Measurements from ENCODE around the gene KRT83. TPM values are rescaled to one million over a fixed set of nuclear protein-coding genes. Genes with fewer than 3 reads are reported as not detected.
A peak's percentile ranks its signal among the peaks of the same experiment; 100 is the strongest.

The KRT83 gene
- not detected in 2 replicates for total RNA-seq (2014; rRNA removed; shearing (Covaris generic); ENCODE audit: low replicate concordance)

DNA sequence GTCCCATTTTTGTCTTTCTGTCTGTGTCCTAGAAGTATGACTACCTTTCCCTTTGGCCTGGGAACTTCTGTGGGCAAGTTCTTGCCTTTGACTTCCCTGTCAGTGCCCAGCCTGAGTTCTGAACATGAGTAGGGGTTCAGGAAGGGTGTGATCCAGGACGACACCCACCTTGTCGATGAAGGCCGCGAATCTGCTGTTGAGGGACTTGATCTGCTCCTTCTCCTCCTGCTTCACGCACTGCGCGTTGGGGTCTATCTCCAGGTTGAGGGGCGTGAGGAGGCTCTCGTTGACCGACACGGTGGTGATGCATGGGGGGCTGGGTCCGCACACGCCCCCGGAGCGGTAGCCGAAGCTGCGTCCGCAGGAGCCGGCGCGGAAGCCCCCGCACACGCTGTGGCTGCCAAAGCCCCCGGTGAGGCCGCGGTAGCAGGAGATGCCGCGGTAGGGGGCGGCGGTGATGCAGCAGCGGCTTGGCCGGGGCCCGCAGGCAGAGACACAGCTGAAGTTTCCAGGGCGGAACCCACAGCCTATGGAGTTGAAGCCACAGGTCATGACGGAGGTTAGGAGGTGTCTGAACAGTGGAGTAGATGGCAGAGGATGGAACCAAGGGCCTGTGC, at the start of gene KRT83:
KRT83 (minus strand) TSS at position 615 of the 617 bp plus-strand sequence; CDS start at position 552, 63 bp downstream.
- no peaks in the 10 kb centered on the region for H3K36me3 ChIP-seq
- H3K4me3 ChIP-seq, result no peak within 1 kb of the TSS
- no peaks in the 10 kb centered on the region for H3K9me3 ChIP-seq
- H3K27me3 ChIP-seq, result no peaks in the 10 kb centered on the region
- no peak for DNase-seq

DNA sequence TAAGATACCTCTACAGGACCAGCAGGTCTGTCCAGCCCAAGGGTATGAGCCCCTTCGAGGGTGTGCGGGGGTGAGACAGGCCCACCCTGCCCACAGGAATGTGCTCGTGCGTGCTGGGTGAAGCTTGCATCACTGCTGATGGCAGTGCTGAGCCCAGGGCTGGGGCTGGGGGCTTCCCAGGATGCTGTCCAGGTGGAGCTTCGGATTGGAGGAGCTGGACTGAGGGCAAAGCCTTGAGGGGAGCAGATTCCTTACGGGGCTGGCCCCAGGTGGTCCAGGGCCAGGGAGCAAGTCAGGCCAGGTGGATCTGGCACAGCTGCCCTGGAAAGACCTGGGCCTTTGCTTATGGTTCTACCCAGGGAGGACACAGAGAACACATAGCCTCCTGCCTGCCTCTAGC, 48.6 kb upstream of the KRT83 start:
- Histone ChIP-seq H3K9me3 (no peaks in the 10 kb centered on the region), H3K4me3 (no peak overlapping the region), H3K27me3 (no peaks in the 10 kb centered on the region), H3K36me3 (no peaks in the 10 kb centered on the region)
- no peak for DNase-seq

DNA sequence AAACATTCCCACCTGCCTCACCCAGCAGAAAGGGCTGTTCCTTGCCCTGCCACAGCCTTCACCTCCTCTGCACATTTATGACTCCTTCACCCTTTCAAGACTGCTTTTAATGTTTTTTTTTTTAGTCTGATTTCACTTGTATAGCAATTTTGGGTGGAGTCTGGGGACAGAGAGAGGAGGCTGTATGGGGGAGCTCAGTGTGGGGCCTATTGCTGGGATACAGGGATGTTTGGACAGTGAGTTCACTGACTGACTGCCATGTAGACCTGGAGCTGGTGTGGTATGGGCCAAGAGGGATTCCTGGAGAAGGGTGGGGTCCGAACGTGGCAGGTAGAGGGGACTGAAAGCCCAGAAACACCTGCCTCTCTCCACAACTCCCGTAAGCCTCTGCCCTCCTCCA, 48.0 kb upstream of the KRT83 start:
- no peak for DNase-seq
- Histone ChIP-seq H3K9me3 (no peaks in the 10 kb centered on the region), H3K36me3 (no peaks in the 10 kb centered on the region), H3K27me3 (no peaks in the 10 kb centered on the region), H3K4me3 (no peak overlapping the region)

DNA sequence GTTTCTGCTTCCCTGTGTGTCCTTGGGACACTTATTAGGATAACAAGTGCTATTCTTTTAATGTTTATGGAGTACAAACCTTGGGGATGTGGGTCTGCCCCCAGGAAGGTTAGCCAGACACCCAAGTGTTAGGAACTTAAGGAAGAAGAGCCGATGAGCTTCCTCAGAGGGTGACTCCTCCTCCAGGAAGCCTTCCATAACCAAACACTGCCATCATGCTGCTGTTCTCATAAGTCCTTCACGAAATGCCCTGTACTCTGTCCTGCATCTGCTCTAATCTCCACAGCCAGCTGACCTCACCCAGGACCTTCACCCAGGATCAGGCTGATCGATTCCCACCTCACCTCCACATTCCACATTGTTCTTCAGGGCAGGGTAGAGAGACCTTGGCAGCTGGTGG, 47.3 kb upstream of the KRT83 start:
- H3K36me3 ChIP-seq, result no peaks in the 10 kb centered on the region
- H3K9me3 ChIP-seq, result no peaks in the 10 kb centered on the region
- H3K4me3 ChIP-seq, result no peak overlapping the region
- no peak for DNase-seq
- H3K27me3 ChIP-seq, result no peaks in the 10 kb centered on the region

DNA sequence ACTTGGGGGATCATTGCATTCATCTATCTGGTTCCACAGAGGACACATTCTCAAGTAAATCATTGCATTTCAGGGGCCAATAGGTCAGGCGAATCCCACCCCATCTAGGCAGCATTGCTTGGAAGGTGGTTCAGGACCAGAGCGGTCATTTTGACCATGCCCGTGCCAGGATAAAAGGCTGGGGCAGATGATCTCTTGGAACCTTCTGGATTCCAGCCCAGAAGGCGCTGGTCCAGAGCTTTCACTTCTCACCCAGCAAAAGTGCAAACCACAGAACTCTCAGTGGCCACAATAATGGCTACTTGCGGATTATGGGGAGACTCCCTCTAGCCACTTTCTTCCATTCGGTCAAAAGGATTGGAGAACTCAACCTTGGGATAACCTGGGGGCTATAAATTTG, 46.7 kb upstream of the KRT83 start:
- DNase-seq, result no peak
- H3K4me3 ChIP-seq, result no peak overlapping the region
- no peaks in the 10 kb centered on the region for H3K27me3 ChIP-seq

DNA sequence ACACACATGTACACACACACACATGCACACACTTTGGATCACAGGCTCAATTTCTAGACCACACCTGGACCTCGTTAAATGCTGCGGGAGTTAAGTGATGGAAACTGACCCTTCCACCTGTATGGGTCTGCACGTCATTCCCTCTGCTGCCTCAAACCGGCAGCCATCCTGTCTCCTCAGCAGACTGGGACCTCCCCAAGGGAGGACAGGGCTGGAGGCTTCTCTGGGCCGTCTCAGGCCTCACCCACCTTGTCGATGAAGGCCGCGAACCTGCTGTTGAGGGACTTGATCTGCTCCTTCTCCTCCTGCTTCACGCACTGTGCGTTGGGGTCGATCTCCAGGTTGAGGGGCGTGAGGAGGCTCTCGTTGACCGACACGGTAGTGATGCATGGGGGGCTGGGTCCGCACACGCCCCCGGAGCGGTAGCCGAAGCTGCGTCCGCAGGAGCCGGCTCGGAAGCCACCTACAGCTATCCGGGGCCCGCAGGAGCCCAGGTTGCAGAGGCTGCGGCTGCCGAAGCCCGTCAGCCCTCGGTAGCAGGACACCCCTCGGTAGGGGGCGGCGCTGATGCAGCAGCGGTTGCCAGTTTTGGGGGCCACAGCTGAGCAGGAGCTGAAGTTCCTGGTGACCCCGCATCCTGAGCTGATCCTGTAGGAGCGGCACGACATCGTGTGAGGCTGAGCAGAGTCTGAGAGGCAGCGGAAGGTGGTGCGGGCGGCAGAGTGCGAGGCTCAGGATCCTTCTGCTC, 45.7 kb upstream of the KRT83 start, which contains the start of gene KRT85:
KRT85 (minus strand) TSS at position 744 of the 748 bp plus-strand sequence; CDS start at position 668, 76 bp downstream.
- Histone ChIP-seq H3K4me3 (no peak within 1 kb of the TSS), H3K36me3 (no peaks in the 10 kb centered on the region), H3K9me3 (no peaks in the 10 kb centered on the region), H3K27me3 (no peaks in the 10 kb centered on the region)
- no peak for DNase-seq

More for the DNA sequence above, 46.7 kb upstream of the KRT83 start:
- H3K36me3 ChIP-seq, result no peaks in the 10 kb centered on the region
- no peaks in the 10 kb centered on the region for H3K9me3 ChIP-seq

DNA sequence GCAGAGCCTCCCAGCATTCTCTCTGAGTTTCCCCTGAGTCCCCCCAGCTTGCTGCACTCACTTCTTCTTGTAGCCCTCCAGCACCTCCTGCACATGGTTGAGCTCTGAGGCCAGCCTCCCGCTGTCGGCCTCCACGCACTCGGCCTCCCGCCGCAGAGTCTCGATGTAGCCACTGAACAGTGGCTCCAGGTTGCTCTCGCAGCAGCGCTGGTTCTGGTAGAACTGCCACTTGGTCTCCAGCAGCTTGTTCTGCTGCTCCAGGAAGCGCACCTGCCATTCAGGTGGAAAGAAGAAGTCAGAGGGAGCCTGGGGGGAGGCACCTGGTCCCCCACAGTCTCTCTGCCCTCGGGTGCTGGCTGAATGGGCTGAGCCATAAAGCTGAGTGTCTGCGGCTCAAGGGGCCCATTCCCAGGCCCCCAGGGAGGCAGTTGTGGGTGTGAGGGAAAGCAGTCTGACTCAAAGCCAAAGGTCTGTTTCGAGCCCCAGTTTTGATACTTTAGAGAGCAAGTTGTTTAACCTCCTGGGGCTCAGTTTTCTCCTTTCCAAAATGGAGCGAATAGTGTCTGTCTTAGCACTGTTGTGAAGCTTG, 43.8 kb upstream of the KRT83 start:
- Histone ChIP-seq H3K36me3 (no peaks in the 10 kb centered on the region), H3K4me3 (no peak overlapping the region), H3K9me3 (no peaks in the 10 kb centered on the region), H3K27me3 (no peaks in the 10 kb centered on the region)
- DNase-seq, result no peak

DNA sequence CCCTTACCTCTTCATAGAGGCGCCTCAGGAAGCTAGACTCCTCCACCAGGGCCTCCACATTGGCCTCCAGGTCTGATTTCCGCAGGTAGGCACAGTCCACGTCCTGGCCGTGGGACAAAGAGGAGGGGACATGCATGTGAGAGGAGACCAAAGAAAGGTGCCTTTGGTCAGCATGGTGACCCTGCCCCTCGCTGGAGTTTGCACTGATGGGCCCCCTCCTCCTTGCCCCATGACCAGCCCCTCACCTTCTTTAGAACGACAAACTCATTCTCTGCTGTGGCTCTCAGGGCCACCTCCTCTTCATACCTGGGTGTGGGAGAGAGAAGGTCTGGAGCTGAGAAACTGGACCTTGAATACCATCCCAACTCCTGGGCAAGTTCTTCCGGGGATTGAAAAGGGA, 42.9 kb upstream of the KRT83 start:
- H3K27me3 ChIP-seq, result no peaks in the 10 kb centered on the region

DNA sequence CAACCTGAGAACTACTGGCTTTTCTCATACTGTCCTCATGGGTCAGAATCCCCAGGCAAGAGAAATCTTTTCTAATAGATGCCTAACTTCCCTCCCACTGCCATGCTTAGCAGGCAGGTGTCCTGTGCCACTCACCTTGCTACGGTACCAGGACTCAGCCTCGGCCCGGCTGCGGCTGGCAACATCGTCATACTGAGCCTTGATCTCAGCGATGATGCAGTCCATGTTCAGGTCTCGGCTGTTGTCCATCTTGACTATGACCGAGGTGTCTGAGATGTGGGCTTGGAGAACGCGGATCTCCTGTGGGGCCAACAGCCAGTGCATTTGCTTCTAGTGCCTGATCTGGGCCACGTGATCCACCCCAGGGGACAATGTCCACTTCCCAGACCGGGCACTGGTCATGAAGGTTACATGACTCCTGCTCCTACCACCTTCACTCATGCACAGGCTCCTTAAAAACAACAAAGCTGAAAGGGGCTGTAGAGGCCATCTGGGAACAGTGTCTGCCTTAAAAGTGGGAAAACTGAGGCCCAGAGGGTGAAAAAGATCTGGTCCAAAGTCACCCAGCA, 42.0 kb upstream of the KRT83 start:
- Histone ChIP-seq H3K27me3 (no peaks in the 10 kb centered on the region), H3K36me3 (no peaks in the 10 kb centered on the region)
- DNase-seq, result no peak

More for the DNA sequence above, 42.9 kb upstream of the KRT83 start:
- DNase-seq, result no peak
- Histone ChIP-seq H3K36me3 (no peaks in the 10 kb centered on the region), H3K9me3 (no peaks in the 10 kb centered on the region), H3K4me3 (no peak overlapping the region)

DNA sequence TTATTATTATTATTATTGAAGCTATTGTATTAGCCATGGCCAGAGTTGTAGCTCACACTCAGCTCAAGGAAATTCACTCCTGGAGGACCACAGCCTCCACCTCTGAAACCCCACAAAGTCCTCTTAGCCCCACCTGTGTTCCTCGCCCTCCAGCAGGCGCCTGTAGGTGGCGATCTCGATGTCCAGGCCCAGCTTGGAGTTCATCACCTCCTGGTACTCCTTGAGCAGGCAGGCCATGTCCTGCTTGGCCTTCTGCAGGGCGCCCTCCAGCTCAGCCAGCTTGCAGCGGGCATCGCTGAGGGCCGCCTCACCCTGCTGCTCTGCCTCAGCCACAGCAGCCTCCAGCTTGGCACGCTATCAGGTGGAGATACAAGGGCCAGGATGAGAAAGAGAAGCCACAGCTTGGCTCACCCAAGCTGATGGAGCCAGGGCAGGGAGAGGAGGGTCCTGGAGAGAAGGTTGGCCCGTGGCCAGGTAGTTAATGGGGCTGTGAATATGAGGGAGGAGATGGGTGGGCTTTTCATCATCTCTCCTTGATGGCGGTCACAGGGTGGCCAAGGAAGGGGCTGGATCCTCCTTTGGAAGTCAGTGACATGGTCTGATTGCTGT, 41.0 kb upstream of the KRT83 start:
- DNase-seq, result no peak
- Histone ChIP-seq H3K27me3 (no peaks in the 10 kb centered on the region), H3K36me3 (no peaks in the 10 kb centered on the region), H3K4me3 (no peak overlapping the region), H3K9me3 (no peaks in the 10 kb centered on the region)

More for the DNA sequence above, 42.0 kb upstream of the KRT83 start:
- no peak overlapping the region for H3K4me3 ChIP-seq
- H3K9me3 ChIP-seq, result no peaks in the 10 kb centered on the region

DNA sequence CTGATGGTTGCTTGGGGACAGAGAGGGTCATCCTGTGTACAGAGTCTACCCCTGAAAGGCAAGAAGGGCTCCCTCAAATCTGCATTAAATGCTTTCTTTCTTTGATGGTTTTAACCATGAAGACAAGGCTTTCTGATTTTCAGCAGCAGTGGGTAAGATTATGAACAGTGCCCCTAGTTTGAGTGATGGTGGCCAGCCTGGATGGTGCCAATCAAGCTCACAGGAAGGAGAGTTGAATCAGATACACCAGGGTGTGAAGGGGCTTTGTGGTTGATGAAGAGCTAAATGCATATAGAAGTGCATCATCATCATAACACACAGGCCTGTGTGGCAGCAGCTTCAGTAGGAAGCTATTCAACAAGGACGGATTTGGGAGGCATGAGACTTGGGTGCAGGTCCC, 40.4 kb upstream of the KRT83 start:
- no peaks in the 10 kb centered on the region for H3K27me3 ChIP-seq
- DNase-seq, result no peak
- H3K36me3 ChIP-seq, result no peaks in the 10 kb centered on the region
- no peak overlapping the region for H3K4me3 ChIP-seq
- no peaks in the 10 kb centered on the region for H3K9me3 ChIP-seq

DNA sequence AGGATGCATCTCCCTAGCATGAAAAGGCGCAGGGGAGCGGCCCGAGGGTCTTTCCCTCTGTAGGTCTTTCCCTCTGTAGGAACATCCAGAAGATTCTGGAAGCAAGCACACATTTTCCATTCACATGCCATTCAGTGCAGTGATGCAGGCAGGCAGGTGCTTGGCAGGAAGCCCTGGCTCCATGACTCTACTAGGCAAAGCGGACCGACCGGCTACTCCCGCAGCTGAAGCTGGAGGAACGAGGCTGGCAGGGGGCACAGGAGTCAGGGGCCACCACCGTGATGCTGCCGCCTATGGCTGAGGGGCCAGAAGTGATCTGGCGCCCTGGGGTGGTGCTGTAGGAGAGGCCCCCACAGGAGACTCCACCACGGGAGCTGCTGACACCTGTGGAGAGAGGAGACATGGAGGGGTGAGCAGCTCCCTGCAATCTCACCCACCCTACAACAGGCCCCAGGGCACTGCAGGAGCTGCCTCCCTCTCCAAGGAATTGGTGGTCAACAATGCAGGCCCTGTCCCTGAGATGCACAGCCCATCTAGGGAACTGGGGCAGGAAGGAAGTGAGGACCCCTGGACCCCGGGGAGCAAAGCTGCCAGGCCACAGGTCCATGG, 39.6 kb upstream of the KRT83 start:
- H3K9me3 ChIP-seq, result no peaks in the 10 kb centered on the region
- DNase-seq, result no peak
- H3K27me3 ChIP-seq, result no peaks in the 10 kb centered on the region
- H3K36me3 ChIP-seq, result no peaks in the 10 kb centered on the region
- H3K4me3 ChIP-seq, result no peak overlapping the region

DNA sequence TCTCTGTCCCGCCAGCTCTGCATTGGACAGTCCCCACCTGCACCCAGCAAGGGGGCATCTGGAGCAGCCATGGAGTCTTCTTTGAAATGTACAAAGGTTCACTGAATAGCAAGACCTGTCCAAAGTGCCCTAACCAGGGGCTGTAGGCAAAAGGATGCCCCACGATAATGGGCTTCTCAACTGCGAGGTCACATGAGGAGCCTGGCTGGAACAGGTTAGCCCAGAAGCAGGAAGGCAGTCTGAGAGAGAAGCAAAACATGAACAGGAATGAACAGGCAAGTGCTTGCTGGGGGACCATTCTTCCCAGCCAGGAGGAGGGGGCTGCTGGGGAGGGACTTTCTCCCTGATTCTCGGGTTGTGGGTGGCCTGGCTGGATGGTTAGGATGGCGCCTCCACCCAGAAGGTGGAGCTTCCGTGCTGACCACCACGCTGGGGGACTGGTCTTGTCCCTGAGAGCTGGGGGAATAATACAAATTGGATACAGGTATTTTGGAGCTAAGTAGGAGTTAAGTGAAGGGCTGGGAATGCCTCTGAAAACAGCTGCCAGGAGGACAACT, 39.0 kb upstream of the KRT83 start:
- Histone ChIP-seq H3K36me3 (no peaks in the 10 kb centered on the region), H3K9me3 (no peaks in the 10 kb centered on the region), H3K4me3 (no peak overlapping the region), H3K27me3 (no peaks in the 10 kb centered on the region)
- no peak for DNase-seq

DNA sequence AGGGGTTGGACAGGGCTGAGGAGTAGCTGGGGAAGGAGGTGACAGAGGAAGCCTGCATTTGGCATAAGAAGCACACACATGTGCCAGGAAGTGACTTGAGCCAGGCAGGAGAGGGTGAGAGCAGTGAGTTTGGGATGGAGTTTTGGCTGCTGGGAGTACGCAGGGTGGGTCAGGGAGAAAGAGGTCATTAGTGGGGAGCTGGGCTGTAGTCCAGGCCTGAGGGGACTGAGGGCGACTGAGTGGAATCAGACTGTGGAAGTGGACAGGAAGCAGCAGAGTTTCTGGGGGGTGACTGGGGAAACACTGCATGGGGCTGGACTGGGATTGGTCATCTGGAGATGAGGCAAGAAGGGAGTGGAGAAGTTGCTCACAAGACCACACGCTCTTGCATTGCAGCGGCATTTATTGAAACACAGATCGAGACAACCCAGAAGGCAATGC, 38.4 kb upstream of the KRT83 start:
- H3K27me3 ChIP-seq, result no peaks in the 10 kb centered on the region
- no peaks in the 10 kb centered on the region for H3K36me3 ChIP-seq
- H3K9me3 ChIP-seq, result no peaks in the 10 kb centered on the region
- H3K4me3 ChIP-seq, result no peak overlapping the region
- DNase-seq, result peak; percentile 41

DNA sequence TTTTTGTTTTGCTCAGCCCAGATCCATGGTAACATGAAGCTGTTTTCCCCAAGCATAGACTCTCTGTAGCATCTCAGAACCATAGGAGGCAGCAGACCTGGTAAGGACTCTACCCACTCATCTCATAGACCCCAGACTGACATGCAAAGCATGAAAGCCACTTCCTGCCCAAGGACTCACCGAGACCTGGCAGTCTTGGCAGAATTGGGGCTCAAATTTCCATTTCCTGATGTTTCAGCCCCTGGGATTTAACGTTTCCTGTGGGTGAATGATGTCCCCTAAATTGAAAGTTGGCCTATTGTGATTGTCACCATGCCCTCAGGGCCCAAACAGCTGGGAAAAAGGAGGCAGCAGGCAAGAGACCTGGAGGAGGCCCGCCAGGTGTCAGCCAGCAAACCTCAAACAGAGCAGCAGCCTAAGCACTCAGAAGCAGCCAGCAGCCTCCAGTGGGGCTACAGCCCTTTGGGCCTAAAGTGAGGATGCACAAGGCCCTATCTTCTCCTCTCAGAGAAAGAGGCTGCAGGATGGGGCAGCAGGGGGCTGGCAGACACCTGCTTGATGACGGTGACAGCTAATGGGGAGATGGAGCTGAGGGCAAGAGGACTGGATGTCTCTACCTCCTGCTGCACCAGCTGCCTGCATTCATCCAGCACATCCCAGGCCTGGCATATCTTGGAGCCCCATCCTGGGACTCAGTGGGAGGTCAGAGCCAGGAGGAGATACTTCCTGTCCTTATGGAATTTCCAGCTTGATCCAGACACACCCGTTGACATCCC, 37.6 kb upstream of the KRT83 start:
- no peak for DNase-seq
- no peak overlapping the region for H3K4me3 ChIP-seq
- no peaks in the 10 kb centered on the region for H3K27me3 ChIP-seq
- no peaks in the 10 kb centered on the region for H3K36me3 ChIP-seq
- no peaks in the 10 kb centered on the region for H3K9me3 ChIP-seq
